HEK293 (cell line): Measurements from ENCODE around the gene SPRR3.
"Not testable (repeated sequence)": the region's sequence is repeated elsewhere in the genome, so short reads cannot be mapped to it uniquely, and the experiment has no call there.

ENCODE experiments used
- ZBTB44 ChIP-seq: fragments of 450-650 bp; IDR thresholded peaks from 2 replicates; pipeline ENCODE4 v1.5.1; 2018; ENCODE audit warnings: missing biosample characterization, mild to moderate bottlenecking, missing genetic modification characterization
- TF ChIP-seq, protein P1 (sequence below): fragments of 450-650 bp; formaldehyde crosslinking; conservative IDR thresholded peaks from 2 replicates; pipeline ENCODE4 v1.5.1; 2016; ENCODE audit warnings: low read depth, missing biosample characterization, missing genetic modification characterization

- TF ChIP-seq ZBTB44 (tag by site-specific recombination) = not testable (repeated sequence)
- TF ChIP-seq, protein P1, sequence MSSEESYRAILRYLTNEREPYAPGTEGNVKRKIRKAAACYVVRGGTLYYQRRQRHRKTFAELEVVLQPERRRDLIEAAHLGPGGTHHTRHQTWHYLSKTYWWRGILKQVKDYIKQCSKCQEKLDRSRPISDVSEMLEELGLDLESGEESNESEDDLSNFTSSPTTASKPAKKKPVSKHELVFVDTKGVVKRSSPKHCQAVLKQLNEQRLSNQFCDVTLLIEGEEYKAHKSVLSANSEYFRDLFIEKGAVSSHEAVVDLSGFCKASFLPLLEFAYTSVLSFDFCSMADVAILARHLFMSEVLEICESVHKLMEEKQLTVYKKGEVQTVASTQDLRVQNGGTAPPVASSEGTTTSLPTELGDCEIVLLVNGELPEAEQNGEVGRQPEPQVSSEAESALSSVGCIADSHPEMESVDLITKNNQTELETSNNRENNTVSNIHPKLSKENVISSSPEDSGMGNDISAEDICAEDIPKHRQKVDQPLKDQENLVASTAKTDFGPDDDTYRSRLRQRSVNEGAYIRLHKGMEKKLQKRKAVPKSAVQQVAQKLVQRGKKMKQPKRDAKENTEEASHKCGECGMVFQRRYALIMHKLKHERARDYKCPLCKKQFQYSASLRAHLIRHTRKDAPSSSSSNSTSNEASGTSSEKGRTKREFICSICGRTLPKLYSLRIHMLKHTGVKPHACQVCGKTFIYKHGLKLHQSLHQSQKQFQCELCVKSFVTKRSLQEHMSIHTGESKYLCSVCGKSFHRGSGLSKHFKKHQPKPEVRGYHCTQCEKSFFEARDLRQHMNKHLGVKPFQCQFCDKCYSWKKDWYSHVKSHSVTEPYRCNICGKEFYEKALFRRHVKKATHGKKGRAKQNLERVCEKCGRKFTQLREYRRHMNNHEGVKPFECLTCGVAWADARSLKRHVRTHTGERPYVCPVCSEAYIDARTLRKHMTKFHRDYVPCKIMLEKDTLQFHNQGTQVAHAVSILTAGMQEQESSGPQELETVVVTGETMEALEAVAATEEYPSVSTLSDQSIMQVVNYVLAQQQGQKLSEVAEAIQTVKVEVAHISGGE (tag by site-specific recombination) = not testable (repeated sequence)
These were observed 9.7 kb downstream of the SPRR3 start for GRCh38 chr1:153011235-153011758.
